ENCODE data around the gene GALNTL6.

Gene GALNTL6

GRCh38 chr4:171929477-171929876 is 116.3 kb downstream of the GALNTL6 start:
- Histone ChIP-seq H3K9ac (ENCODE audit: low read length) (no peak overlapping the region), H3K4me3 (ENCODE audit: insufficient read depth, low read length, poor library complexity, severe bottlenecking) (no peak overlapping the region), H4K20me1 (ENCODE audit: low read depth, low read length) (no peaks in the 10 kb centered on the region), H3K9me3 (ENCODE audit: insufficient read depth, low read length) (no peaks in the 10 kb centered on the region), H3K27me3 (ENCODE audit: low read length) (no peaks in the 10 kb centered on the region), H3K27ac (ENCODE audit: low read depth, low read length) (no peak overlapping the region), H3K9me2 (replicated peaks; ENCODE audit: insufficient read depth, low read length) (no peaks in the 10 kb centered on the region), H3K4me2 (ENCODE audit: low read depth, low read length, poor library complexity, severe bottlenecking) (no peak overlapping the region), H3K36me3 (ENCODE audit: low read length) (no peaks in the 10 kb centered on the region), H2AFZ (ENCODE audit: low read depth, low read length, severe bottlenecking) (no peak overlapping the region), H3F3A (ENCODE audit: insufficient read depth) (no peaks in the 10 kb centered on the region), H3K79me2 (ENCODE audit: insufficient read depth, low read length) (no peaks in the 10 kb centered on the region)
- no peak for TF ChIP-seq EZH2phosphoT487 (conservative IDR thresholded peaks at IDR 0.05; ENCODE audit: low read length)
- TF ChIP-seq CTCF (IDR thresholded peaks at IDR 0.05; ENCODE audit: insufficient read depth, low read length, poor library complexity, severe bottlenecking): no peak

- H3K27me3 ChIP-seq (ENCODE audit: low read length): no peaks in the 10 kb centered on the region
- no peaks in the 10 kb centered on the region for H4K20me1 ChIP-seq (ENCODE audit: low read depth, low read length)
- no peaks in the 10 kb centered on the region for H3K36me3 ChIP-seq (ENCODE audit: low read length)
- H3K79me2 ChIP-seq (ENCODE audit: insufficient read depth, low read length): no peaks in the 10 kb centered on the region
- H3K9ac ChIP-seq (ENCODE audit: low read length): no peak overlapping the region
- no peak overlapping the region for H2AFZ ChIP-seq (ENCODE audit: low read depth, low read length, severe bottlenecking)
- H3F3A ChIP-seq (ENCODE audit: insufficient read depth): no peaks in the 10 kb centered on the region
- no peaks in the 10 kb centered on the region for H3K9me2 ChIP-seq (replicated peaks; ENCODE audit: insufficient read depth, low read length)
- no peak overlapping the region for H3K4me3 ChIP-seq (ENCODE audit: insufficient read depth, low read length, poor library complexity, severe bottlenecking)
- H3K4me2 ChIP-seq (ENCODE audit: low read depth, low read length, poor library complexity, severe bottlenecking): no peak overlapping the region
- H3K9me3 ChIP-seq (ENCODE audit: insufficient read depth, low read length): no peaks in the 10 kb centered on the region
- TF ChIP-seq EZH2phosphoT487 (conservative IDR thresholded peaks at IDR 0.05; ENCODE audit: low read length): no peak
- TF ChIP-seq CTCF (IDR thresholded peaks at IDR 0.05; ENCODE audit: insufficient read depth, low read length, poor library complexity, severe bottlenecking): no peak
- H3K27ac ChIP-seq (ENCODE audit: low read depth, low read length): no peak overlapping the region
Measured at GRCh38 chr4:171929907-171930306, 116.7 kb downstream of the GALNTL6 start.

GRCh38 chr4:171932238-171932637 is 119.0 kb downstream of the GALNTL6 start:
- no peak for TF ChIP-seq CTCF (IDR thresholded peaks at IDR 0.05; ENCODE audit: insufficient read depth, low read length, poor library complexity, severe bottlenecking)
- H3K27me3 ChIP-seq (ENCODE audit: low read length): no peaks in the 10 kb centered on the region
- H3K9me2 ChIP-seq (replicated peaks; ENCODE audit: insufficient read depth, low read length): no peaks in the 10 kb centered on the region
- H3K9me3 ChIP-seq (ENCODE audit: insufficient read depth, low read length): no peaks in the 10 kb centered on the region
- no peak overlapping the region for H2AFZ ChIP-seq (ENCODE audit: low read depth, low read length, severe bottlenecking)
- no peaks in the 10 kb centered on the region for H4K20me1 ChIP-seq (ENCODE audit: low read depth, low read length)
- no peak overlapping the region for H3K4me2 ChIP-seq (ENCODE audit: low read depth, low read length, poor library complexity, severe bottlenecking)
- H3K9ac ChIP-seq (ENCODE audit: low read length): no peak overlapping the region
- no peaks in the 10 kb centered on the region for H3F3A ChIP-seq (ENCODE audit: insufficient read depth)
- no peaks in the 10 kb centered on the region for H3K36me3 ChIP-seq (ENCODE audit: low read length)
- no peak overlapping the region for H3K27ac ChIP-seq (ENCODE audit: low read depth, low read length)
- no peaks in the 10 kb centered on the region for H3K79me2 ChIP-seq (ENCODE audit: insufficient read depth, low read length)
- no peak overlapping the region for H3K4me3 ChIP-seq (ENCODE audit: insufficient read depth, low read length, poor library complexity, severe bottlenecking)

- no peaks in the 10 kb centered on the region for H3F3A ChIP-seq (ENCODE audit: insufficient read depth)
- H3K79me2 ChIP-seq (ENCODE audit: insufficient read depth, low read length): no peaks in the 10 kb centered on the region
- H3K4me3 ChIP-seq (ENCODE audit: insufficient read depth, low read length, poor library complexity, severe bottlenecking): no peak overlapping the region
- H3K27me3 ChIP-seq (ENCODE audit: low read length): no peaks in the 10 kb centered on the region
- H3K9me2 ChIP-seq (replicated peaks; ENCODE audit: insufficient read depth, low read length): no peaks in the 10 kb centered on the region
- H3K4me2 ChIP-seq (ENCODE audit: low read depth, low read length, poor library complexity, severe bottlenecking): no peak overlapping the region
- H3K36me3 ChIP-seq (ENCODE audit: low read length): no peaks in the 10 kb centered on the region
- H3K27ac ChIP-seq (ENCODE audit: low read depth, low read length): no peak overlapping the region
- no peak overlapping the region for H2AFZ ChIP-seq (ENCODE audit: low read depth, low read length, severe bottlenecking)
- H3K9ac ChIP-seq (ENCODE audit: low read length): no peak overlapping the region
- no peaks in the 10 kb centered on the region for H4K20me1 ChIP-seq (ENCODE audit: low read depth, low read length)
- no peak for TF ChIP-seq EZH2phosphoT487 (conservative IDR thresholded peaks at IDR 0.05; ENCODE audit: low read length)
- no peak for TF ChIP-seq CTCF (IDR thresholded peaks at IDR 0.05; ENCODE audit: insufficient read depth, low read length, poor library complexity, severe bottlenecking)
- no peaks in the 10 kb centered on the region for H3K9me3 ChIP-seq (ENCODE audit: insufficient read depth, low read length)
Measured at GRCh38 chr4:171940656-171941055, 127.5 kb downstream of the GALNTL6 start.
